OCI-LY1 (cell line): ENCODE data around the gene MYMK.

Experiments
- CTCF ChIP-seq: fragments of 200-600 bp; sonication (generic), shearing (Covaris generic); IDR thresholded peaks from 2 replicates; pipeline ENCODE4 v1.5.1; 2017; ENCODE audit warnings: mild to moderate bottlenecking, antibody characterized with exemption, low read length, moderate library complexity, mixed read lengths
- EZH2 ChIP-seq: fragments of 200-600 bp; sonication (generic), shearing (Covaris generic); IDR thresholded peaks from 2 replicates; pipeline ENCODE4 v1.8.0; 2017; ENCODE audit warnings: borderline replicate concordance, mixed run types, mild to moderate bottlenecking, antibody characterized with exemption, low read length, moderate library complexity, mixed read lengths

GRCh38 chr9:133473743-133474142 lies 51.0 kb downstream of the MYMK start:
- no peak for TF ChIP-seq CTCF
- no peak for TF ChIP-seq EZH2
